Measurements from ENCODE around the gene ARHGAP4. TPM values are rescaled to one million over a fixed set of nuclear protein-coding genes. Genes with fewer than 3 reads are reported as not detected.

ARHGAP4 gene
- total RNA-seq, result 9.7 TPM
- long read RNA-seq, transcript ARHGAP4-201 (22 exons, 3,235 nt), result major isoform, 7 of 21 reads
- long read RNA-seq, partial matches to known transcripts, result 2 of 21 reads
- long read RNA-seq, other reads (novel, unspliced or antisense), result 11 of 21 reads

DNA sequence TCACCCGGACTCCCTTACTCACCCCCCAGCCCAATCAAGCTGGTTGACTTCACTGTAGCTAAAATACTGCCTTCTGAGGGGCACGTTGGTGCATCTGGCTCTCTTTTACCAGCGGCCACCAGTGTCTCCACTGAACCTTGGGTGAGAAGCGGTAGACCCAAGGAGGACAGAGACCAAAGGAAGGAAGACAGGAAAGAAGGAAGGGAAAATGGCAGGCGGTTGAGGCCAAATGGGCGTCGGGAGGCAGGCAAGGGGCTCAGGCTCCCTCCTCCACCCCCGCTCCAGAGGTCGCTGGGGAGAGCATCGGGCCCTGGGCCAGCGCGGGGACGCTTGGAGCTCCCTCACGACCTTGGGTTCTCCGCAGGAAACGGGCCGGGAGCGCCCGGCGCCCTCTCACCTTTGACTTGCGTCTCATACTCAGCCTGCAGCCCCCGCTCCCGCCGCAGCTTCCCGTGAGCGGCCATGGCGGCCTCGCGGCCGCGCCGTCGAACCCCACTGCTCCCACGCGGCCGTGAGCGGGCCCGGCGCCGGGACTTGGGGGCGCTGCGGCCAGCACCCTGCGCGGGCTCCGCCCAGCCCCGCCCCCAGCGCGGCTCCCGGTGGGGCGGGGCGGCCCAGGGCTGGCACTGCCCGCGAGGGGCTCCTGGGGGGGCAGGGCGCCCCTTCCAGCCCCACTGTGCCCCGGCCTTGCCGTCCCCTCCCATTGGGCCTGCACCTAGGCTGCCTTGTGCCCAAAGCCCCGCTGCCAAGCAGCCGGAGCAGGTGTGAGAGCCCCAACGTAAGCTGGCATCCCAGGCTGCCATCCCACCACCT is at the start of gene ARHGAP4:
Gene ARHGAP4 (minus strand): TSS at position 526 of the 813 bp plus-strand sequence. CDS start 62 bp downstream, at position 464.
- DNase-seq (ENCODE audit: missing footprints) (no peak), ATAC-seq (no peak)
- intact Hi-C loops (cut with DNase I), result no loop called here

GRCh38 chrX:153974726-153975286 is 48.7 kb upstream of the ARHGAP4 start:
- ATAC-seq, result no peak
- DNase-seq (ENCODE audit: missing footprints), result no peak
- intact Hi-C loops (cut with DNase I), result loop anchor here (10.0 kb wide), 2 partner anchors 400 to 770 kb away; partner anchors contain the start of genes EMD and FLNA

DNA sequence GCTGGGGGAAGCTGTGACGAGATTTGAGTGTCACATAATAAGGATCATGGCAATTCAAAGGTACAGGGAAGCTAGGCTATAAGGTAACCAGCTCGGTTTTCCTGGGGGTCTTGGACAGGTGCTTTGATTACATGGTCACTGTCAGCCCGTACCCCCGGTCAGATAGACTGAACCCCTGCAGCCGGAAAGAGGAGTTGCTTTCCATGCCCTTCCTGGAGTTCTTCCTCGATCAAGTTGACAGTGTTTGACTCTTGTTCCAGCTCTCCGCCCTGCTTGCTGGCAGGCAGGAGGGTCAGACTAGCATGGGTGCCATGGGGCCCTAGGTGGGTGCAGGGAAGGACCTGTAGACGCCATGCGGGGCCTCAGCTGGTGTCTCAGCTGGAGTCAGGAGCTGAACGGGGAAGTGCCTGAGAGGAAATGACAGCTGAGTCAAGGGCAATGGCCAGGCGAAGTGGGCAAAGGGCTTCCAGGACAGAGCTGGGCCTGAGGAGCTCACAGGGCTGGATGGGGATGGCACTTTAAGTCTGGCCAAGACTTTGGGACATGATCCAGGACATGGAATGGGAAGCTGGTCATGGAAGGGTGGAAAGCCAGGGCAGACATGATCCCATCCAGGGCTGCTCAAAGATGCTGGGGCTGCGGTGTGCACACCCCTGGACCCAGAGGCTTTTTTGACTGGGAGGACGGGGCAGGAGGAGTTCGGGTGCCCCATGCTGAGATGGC is 48.1 kb upstream of the ARHGAP4 start:
- ATAC-seq, result no peak
- intact Hi-C loops (cut with DNase I), result loop anchor here (10.0 kb wide), 2 partner anchors 401 to 771 kb away; partner anchors contain the start of genes EMD and FLNA
- no peak for DNase-seq (ENCODE audit: missing footprints)

DNA sequence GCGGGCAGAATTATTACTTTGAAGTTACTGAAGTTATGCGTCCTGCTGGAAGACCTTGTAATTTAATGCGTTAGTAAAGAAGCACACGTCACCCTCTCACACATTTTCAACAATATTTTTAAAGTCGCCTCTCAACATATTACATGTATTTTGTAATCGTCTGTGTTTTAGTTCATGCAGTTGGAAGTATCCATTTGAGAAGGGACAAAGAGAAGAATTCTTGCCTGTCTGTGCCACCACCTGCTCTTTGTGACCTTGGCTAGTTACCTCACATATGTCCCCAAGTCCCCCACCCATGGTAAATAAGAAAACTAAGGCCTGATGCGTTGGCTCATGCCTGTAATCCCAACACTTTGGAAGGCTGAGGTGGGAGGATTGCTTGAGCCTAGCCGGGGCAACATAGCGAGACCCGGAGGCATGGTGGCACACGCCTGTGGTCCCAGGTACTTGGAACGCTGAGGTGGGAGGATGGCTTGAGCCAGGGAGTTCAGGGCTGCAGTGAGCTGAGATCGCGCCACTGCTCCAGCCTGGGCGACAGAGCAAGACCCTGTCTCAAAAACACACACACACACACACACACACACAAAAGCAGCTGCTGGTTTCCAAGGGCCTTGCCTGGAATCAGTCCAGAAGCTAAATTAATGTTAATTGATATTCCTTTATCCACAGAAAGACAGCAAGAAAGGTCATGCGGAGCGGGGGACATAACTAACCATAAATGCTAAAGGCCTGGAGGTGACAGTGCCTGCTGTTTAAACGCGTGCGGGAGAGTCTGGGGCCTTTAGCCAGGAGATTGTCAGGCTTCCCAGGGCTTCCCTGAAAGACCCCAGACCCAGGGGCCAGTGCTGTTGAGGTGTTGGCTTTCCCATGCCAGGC is 47.3 kb upstream of the ARHGAP4 start:
- no peak for ATAC-seq
- DNase-seq (ENCODE audit: missing footprints), result no peak
- intact Hi-C loops (cut with DNase I), result loop anchor here (10.0 kb wide), 2 partner anchors 401 to 771 kb away; partner anchors contain the start of genes EMD and FLNA

DNA sequence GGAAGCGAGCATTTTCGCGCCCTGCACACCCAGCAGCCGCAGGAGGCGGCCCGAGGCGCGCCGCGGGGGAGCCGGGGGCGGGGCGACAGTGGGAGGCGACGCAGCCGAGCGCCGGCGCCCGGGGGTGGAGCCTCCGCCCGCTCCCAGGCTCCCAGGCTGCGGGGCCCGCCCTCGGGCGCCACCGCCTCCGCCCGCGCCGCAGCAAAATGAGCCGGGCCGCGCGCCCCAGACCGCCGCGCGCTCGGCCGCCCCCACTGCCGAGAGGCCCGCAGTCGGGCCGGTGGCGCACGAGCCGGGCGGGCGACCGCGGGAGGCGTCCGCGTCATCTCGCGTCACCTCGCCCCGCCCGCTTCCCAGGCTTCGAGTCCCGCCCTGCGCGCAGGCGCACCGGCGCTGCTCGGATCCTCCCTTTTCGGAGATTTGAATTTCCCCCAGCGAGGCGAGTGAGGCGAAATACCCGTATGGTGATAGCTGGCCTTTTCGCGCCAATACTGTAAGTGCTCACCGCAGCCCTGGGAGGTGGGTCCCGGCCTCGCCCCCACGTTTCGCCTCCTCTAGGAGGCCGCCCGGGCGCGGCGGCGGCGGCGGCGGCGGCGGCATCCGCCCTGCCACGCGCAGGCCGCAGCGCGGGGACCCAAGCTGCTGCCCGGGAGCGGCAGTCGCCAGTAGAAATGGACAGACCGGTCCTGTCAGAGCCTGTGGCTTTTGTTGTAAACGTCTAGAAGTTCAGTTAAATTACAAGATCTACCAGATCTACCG is 46.5 kb upstream of the ARHGAP4 start, which contains the start of gene TMEM187:
Gene TMEM187 (plus strand): TSS at position 387 of the 759 bp plus-strand sequence. CDS start 9,309 bp downstream, outside the sequence.
- ATAC-seq, result peak; percentile 62

DNA sequence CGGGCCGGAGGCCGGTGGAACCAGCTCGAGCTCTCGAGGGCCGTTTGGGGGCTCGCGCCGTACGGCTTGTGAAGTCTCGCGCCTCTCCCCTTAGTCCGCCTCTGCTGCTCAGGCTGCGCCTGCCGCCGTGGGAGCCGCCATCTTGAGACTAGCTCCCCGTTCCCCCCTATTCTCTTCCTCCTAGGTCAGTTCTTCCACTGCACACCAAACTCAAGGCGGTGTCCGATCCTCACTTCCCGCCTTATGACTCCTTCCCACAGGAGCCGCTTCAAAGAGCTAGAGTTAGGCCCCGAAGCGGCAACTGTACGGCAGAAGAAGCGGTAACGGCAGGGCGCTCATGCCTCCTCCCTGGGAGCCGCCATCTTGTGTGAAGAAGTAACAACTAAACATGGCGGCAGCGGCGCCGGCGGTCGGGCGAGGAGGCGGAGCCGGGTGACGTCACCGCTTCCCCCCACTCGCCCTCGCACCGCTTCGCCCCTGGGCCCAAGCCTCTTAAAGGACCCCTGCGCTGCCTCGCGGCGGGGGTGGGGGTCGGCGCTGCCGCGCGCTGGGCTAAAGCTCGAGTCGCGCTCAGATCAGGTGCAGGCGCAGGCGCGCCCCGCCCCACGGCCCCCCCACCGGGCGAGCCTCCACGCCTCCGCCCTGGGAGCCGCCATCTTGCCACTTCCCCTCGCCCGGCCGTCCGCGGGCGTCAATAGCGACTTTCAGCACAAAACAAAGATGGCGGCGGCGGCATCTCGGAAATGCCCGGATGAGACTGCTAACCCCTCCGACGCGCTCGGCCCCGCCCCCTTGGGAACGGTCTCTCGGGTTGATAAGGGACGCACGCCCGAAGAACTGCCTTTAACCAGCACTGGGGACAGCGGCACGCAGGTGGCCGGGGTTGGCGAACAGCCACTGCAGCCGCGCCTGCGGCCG is 45.6 kb upstream of the ARHGAP4 start, which contains the start of gene HCFC1:
Gene HCFC1 (minus strand): TSS at position 369 of the 918 bp plus-strand sequence. CDS start 978 bp downstream, outside the sequence.
- intact Hi-C loops (cut with DNase I), result loop anchor here (10.0 kb wide), 2 partner anchors 403 to 773 kb away; partner anchors contain the start of genes EMD and FLNA
- peak; percentile 78 for ATAC-seq
- DNase-seq (ENCODE audit: missing footprints), result peak; percentile 96

More for the DNA sequence above, 46.5 kb upstream of the ARHGAP4 start, which contains the start of gene TMEM187:
- intact Hi-C loops (cut with DNase I), result loop anchor here (10.0 kb wide), 2 partner anchors 402 to 772 kb away; partner anchors contain the start of genes EMD and FLNA
- peak; percentile 92 for DNase-seq (ENCODE audit: missing footprints)

DNA sequence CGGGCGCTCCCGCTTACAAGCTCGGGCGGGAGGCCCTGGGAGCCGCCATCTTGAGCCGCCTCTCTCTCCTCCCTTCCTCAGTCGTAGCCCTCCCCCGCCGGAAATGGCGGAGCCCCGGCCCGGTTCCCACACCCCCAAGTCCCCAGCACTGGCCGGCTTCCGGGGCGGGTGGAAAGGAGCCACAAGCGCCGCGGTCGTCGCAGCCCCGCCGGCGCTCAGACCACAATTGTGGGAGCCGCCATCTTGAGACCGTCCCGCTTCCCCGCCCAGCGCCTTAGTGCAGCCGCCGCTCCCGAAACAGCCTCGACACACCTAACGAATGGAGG is 45.0 kb upstream of the ARHGAP4 start:
- ATAC-seq (peak; percentile 79), DNase-seq (ENCODE audit: missing footprints) (peak; percentile 94)
- intact Hi-C loops (cut with DNase I), result loop anchor here (10.0 kb wide), 2 partner anchors 404 to 774 kb away; partner anchors contain the start of genes EMD and FLNA

GRCh38 chrX:153970357-153971123 is 44.5 kb upstream of the ARHGAP4 start:
- intact Hi-C loops (cut with DNase I), result loop anchor here (10.0 kb wide), 2 partner anchors 404 to 774 kb away; partner anchors contain the start of genes EMD and FLNA
- ATAC-seq, result peak; percentile 17
- peak; percentile 71 for DNase-seq (ENCODE audit: missing footprints)

DNA sequence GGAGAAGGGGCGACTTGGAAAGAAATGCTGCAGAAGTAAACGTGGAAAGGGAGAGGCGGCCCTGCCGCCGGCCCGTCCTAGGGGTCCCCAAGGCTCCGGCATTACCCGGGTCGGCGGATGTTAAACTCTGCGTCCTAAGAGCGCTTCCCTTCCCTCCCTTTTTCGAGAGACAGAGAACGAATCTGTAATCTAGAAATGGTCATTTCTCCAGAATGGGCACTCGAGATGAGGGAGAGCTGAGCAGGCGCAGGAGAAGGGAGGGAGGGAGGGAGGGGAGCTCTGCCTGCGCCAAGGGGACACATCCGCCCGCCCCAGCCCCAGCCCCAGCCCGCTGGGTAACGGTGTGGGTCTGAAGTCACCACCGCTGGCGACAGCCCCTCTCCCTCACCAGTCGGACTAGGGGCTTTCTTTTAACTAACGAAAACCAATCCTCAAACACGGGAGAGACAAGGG is 43.9 kb upstream of the ARHGAP4 start:
- ATAC-seq (no peak), DNase-seq (ENCODE audit: missing footprints) (no peak)
- intact Hi-C loops (cut with DNase I), result loop anchor here (10.0 kb wide), 2 partner anchors 405 to 775 kb away; partner anchors contain the start of genes EMD and FLNA

- intact Hi-C loops (cut with DNase I), result no loop called here
- DNase-seq (ENCODE audit: missing footprints) (no peak), ATAC-seq (no peak)
These were observed 43.2 kb upstream of the ARHGAP4 start for GRCh38 chrX:153969125-153969903.

DNA sequence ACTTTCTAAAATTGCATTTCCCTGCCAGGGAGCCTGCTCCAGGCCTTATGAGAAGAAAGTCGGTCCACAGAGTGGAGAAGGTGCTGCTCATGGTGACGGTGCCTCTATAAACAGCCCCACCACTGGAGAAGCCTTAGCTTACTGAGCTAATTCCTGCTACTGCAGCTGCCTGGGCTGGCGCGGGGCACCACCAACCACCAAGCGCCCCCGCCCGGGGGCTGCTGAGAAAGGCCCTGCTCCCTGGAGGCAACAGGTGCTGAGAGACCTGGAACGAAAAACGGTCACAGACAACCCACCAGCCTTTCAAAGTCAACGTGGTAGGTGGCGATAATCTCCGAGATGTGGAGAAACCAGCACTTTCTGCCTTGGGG is 42.7 kb upstream of the ARHGAP4 start:
- intact Hi-C loops (cut with DNase I), result no loop called here

DNA sequence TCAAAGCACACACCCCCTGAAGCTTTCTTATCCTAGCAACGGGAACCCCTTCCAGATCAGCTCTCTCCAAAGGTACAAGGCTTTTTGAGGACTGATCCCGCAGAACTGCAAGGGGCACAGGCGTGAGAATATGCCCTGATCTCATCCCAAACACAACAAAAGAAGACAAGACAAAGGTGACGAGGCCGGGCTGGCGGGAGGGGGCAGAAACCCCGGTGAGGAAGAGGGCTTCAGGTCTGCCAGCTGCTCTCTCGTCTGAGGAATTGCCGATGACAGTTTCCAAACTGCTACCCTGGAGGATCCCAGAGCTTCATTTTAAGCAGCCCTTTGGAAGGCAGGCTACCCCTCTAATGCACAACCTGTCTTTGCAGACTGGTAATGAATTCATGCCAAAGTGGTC is 42.2 kb upstream of the ARHGAP4 start:
- ATAC-seq (no peak), DNase-seq (ENCODE audit: missing footprints) (no peak)
- intact Hi-C loops (cut with DNase I), result no loop called here

More for the DNA sequence above, 42.7 kb upstream of the ARHGAP4 start:
- no peak for ATAC-seq
- no peak for DNase-seq (ENCODE audit: missing footprints)

DNA sequence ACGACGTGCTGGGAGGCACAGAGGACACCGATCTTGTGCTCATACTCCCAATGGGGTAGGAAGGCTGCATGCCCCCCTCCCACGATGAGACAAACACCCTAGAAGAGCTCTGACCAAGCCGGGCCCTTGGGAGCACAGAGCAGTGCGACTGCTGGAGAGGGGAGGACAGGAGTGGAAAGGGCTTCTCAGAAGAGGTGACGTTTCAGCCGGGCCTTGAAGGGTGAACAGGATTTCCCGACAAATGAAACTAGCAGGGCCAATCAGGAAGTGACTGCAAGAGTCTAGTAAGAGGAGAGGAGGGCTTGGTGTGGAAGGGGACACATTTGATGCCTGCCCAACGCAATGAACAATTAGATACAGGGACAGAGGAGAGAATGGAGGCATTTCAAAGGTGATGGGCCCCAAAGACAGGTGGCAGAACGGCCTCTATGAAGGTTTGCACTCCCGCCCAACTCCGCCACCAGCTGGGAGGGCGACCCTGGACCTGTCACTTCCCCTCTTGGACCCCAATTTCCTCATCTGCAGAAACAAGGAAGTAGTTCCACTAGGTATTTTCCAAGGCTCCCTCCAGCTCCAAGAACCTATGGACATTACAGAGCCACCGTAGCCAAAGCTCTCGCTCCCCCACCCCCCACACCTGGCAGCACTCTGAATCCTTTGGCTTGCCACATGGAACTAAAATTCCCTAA is 41.6 kb upstream of the ARHGAP4 start:
- intact Hi-C loops (cut with DNase I), result no loop called here
- DNase-seq (ENCODE audit: missing footprints), result no peak

More for the DNA sequence above, 41.6 kb upstream of the ARHGAP4 start:
- ATAC-seq, result no peak
